Muscle of leg (tissue), 11 donors: ENCODE results near the gene MEIOB. TPM values are rescaled to one million over a fixed set of nuclear protein-coding genes. Genes with fewer than 3 reads are reported as not detected.
"Not testable (repeated sequence)": the region's sequence is repeated elsewhere in the genome, so short reads cannot be mapped to it uniquely, and the experiment has no call there.

Experiments
- DNase-seq: peaks from one replicate; pipeline ENCODE4 v3.0.0; 2013
- H3K27ac ChIP-seq: one replicate; pipeline ENCODE4 v1.5.1; 2013; ENCODE audit warnings: mild to moderate bottlenecking, low read length, control low read depth
- H3K27me3 ChIP-seq: one replicate; pipeline ENCODE4 v1.6.1; 2013; ENCODE audit warnings: low read length; ENCODE audit not compliant: control insufficient read depth, insufficient read depth
- H3K36me3 ChIP-seq: one replicate; pipeline ENCODE4 v1.6.1; 2013; ENCODE audit warnings: low read length; ENCODE audit not compliant: control insufficient read depth, insufficient read depth
- H3K4me1 ChIP-seq: one replicate; pipeline ENCODE4 v1.6.1; 2013; ENCODE audit warnings: low read length; ENCODE audit not compliant: control insufficient read depth, insufficient read depth
- H3K4me3 ChIP-seq: one replicate; pipeline ENCODE4 v1.5.1; 2013; ENCODE audit warnings: low read length, control low read depth
- H3K9me3 ChIP-seq: replicated peaks from 2 replicates; pipeline ENCODE4 v1.6.1; 2013; ENCODE audit warnings: low read depth, low read length; ENCODE audit not compliant: control insufficient read depth
- WGBS: methylation state at CpG from one replicate; pipeline ENCODE4 v1.1.5; 2013; ENCODE audit warnings: missing lambda C conversion rate; ENCODE audit not compliant: insufficient coverage; 5-methylcytosine and 5-hydroxymethylcytosine counted together
- polyA plus RNA-seq, 8 donors: library from polyadenylated mRNA; unstranded; fragments of 120-200 nt; gene quantifications; one replicate each; pipeline versions ENCODE4 v1.2.1 to v1.2.3, GENCODE V29; 2013; ENCODE audit warnings: inconsistent platforms in 1 of 8, low replicate concordance in 1 of 8; ENCODE audit not compliant: insufficient read length in 8 of 8, insufficient read depth in 1 of 8
- total RNA-seq: library from RNA; stranded (reverse); fragments of 120-200 nt; gene quantifications from one replicate; pipeline ENCODE4 v1.2.4, GENCODE V29; 2013

Gene MEIOB
- total and polyA plus RNA-seq, 9 donors = 0.22 to 0.87 (median 0.55) TPM; not detected in 2

DNA sequence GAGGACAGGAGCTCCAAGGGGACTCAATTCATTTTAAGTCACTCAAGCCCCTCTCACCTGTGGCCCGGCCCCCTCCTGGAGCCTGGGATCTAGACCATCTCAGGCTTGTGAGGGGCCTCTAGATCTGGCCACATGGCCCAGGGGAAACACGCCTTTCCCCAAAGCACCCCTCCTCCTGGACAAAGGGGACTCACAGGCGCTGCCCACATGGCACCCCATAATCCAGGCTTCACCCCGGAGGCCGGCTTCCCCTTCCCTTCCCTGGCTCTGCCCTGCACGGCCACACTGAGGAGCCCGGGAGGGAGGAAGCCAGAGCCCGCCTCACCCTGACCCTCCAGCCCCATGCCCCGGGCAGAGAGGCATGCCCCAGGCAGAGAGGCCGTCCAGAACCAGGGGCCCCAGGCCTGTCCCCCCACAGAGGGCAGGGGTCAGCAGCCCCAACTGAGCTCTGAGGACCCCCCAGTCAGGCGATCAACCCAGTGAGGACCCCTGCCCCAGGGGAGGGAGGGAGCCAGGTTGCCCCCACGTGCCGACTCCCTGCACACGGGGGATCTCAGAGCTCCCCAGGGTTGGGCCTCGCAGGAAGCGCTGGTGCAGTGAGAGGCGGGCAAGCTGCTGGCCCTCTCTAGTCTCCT is 35.4 kb upstream of the MEIOB start:
- 70% methylated on average over 7 of the region's 17 CpGs for WGBS
- Histone ChIP-seq H3K4me1 (peaks cover 4% of the 10 kb centered on the region), H3K36me3 (no peaks in the 10 kb centered on the region), H3K9me3 (no peaks in the 10 kb centered on the region), H3K27ac (no peak overlapping the region), H3K4me3 (no peak overlapping the region), H3K27me3 (peaks cover 55% of the 10 kb centered on the region)
- no peak for DNase-seq

DNA sequence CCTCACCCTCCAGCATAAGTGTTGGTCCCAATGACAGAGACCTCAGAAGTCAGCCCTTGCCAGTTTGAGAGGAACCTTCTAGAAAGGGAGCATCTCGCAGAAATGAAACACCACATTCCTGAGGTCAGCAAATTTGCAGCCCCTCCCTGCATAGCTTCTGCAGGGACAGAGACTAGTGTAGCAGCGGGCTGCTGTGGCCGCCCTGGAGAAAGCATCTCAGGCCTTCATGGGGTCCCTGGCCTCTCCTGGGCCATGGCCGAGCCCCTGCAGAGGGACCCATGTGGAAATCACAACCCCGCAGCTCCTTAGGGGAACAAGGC is 34.8 kb upstream of the MEIOB start:
- Histone ChIP-seq H3K36me3 (no peaks in the 10 kb centered on the region), H3K4me3 (no peak overlapping the region), H3K4me1 (peaks cover 4% of the 10 kb centered on the region), H3K27me3 (peaks cover 54% of the 10 kb centered on the region), H3K9me3 (no peaks in the 10 kb centered on the region), H3K27ac (no peak overlapping the region)
- no peak for DNase-seq
- 52% methylated on average over 3 of the region's 5 CpGs for WGBS

DNA sequence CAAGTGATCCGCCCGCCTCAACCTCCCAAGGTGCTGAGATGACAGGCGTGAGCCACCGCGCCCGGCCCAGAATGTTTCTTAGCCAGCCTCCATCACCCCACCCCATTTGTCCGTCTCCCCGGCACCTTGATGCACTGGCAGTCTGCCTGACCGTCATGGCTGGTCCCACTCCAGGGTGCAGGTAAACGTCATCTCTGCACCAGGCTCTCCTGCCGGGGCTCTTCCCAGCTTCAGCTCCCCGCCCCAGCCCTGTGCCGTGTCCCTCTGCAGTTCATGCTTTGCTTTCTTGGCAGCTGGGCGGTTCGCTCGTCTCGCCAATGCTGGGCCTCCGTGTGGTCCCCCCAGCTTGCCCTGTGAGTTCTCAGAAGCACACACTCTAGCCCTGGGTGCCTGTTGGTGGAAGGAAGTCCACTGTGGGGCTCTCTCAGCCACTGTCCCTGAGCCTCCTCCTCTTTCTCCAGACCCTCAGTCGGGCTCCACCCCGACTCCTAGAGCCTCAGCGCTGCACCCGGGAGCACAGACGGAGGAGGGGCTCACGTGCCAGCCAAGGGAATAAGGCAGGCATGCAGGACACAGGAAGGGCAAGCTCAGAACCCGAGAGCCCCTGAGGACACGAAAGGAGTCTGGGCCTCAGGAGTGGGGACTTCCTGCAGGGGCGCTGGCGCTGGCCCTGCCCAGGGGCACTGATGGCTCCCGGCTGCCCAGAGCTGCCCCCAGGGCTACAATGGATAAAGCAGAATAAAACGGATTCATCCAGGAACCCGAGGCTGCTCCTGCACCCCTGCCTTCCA is 34.3 kb upstream of the MEIOB start:
- Histone ChIP-seq H3K27me3 (peaks cover 54% of the 10 kb centered on the region), H3K4me1 (peaks cover 4% of the 10 kb centered on the region), H3K4me3 (no peak overlapping the region), H3K27ac (no peak overlapping the region), H3K36me3 (no peaks in the 10 kb centered on the region), H3K9me3 (no peaks in the 10 kb centered on the region)
- WGBS = 41% methylated on average over 25 of the region's 31 CpGs
- DNase-seq = no peak

DNA sequence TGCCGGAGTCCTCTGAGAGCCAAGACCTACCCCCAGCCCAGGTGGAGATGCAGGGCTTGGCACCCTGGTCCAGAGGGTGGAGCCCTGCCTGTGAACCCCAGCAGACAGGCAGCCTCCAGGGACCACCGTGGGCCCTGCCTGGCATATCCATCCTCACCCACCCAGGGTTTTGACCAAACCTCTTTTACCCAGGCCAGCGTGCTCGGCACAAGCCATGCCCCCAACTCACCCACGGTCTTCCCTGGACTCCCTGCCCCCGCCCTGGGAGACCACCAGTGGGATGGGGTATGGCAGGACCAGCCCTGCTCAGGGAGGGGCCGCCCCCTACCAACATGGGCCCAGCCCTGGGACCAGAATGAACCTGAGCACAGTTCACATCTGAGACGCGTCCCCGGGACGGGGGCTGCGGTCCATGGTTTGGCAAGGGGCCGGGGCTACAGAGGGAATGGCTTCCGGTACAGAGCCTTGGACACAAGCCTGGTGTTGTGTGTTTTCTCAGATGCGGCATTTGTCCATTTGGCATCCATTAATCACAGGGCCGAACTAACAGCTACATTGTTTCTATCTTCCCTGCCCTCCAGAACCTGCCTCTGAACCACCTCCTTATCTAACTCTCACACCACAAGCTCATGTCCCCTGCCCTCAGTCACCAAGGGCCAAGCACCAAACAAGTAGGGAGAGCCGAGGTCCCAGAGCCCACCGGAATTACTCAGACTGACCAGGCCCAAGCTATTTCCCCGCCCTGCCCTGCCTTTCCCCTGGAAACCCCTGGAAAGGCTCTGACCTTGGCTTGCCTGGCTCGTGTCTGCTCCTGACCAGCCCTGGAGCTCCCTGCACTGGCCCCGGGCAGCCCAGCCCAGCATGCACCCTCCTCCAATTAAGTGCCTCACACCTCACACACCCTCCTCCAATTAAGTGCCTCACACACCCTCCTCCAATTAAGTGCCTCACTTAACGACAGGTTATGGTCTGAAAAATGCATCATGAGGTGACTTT is 32.2 kb upstream of the MEIOB start:
- no peaks in the 10 kb centered on the region for H3K36me3 ChIP-seq
- DNase-seq = peak; percentile 26
- no peak overlapping the region for H3K4me3 ChIP-seq
- no peaks in the 10 kb centered on the region for H3K9me3 ChIP-seq
- H3K27me3 ChIP-seq = peaks cover 57% of the 10 kb centered on the region
- H3K4me1 ChIP-seq = peaks cover 3% of the 10 kb centered on the region
- 48% methylated on average over 15 of the region's 22 CpGs for WGBS
- no peak overlapping the region for H3K27ac ChIP-seq

DNA sequence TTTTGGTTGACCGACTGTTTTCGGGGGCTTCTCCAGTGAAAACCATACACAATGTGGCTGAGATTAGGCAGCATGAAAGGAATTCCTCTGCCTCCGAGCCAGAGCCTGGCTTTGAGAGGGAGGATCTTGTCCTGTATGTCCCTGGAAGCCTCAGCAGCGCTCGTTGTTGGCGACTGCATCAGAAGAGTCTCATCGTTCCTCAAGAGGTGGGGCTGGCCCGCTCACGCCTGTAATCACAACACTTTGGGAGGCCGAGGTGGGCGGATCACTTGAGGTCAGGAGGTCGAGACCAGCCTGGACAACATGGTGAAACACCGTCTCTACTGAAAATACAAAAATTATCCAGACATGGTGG is 31.2 kb upstream of the MEIOB start:
- peaks cover 52% of the 10 kb centered on the region for H3K27me3 ChIP-seq
- H3K4me3 ChIP-seq = no peak overlapping the region
- WGBS = 31% methylated on average over 13 of the region's 13 CpGs
- H3K4me1 ChIP-seq = peaks cover 2% of the 10 kb centered on the region
- DNase-seq = no peak
- no peak overlapping the region for H3K27ac ChIP-seq
- H3K36me3 ChIP-seq = no peaks in the 10 kb centered on the region
- H3K9me3 ChIP-seq = no peaks in the 10 kb centered on the region

DNA sequence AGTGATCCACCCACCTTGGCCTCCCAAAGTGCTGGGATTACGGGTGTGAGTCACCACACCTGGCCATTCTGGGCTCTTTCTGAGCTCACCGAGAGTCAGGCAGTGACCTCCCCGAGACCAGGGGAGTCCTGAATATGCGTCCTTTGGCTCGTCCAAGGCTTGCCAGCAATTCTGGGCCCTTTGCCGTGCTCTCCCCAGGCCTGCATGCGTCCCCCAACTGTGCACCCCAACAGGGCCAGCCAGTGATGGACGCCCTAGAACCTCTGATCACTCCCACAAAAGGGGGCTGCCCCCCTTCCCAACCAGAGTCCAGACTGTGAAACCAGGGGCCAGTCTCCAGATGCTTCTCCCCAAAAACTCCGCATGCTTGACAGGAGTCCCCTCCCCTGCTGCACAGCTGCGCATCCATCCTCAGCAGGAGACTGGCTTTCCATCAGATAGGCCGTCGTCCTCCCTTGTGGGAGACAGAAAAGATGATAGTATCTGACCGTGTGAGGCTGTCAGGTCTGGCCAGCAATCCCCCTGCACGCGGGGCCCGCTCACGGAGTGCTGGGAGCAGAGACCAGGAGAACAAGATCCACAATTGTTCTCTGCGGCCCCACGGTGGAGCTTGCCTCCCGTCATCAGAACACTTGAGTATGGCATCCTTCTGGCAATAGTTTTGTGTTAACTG is 30.7 kb upstream of the MEIOB start:
- peaks cover 49% of the 10 kb centered on the region for H3K27me3 ChIP-seq
- no peak for DNase-seq
- 66% methylated on average over 16 of the region's 20 CpGs for WGBS
- no peak overlapping the region for H3K4me3 ChIP-seq
- peaks cover 2% of the 10 kb centered on the region for H3K4me1 ChIP-seq
- no peak overlapping the region for H3K27ac ChIP-seq
- H3K9me3 ChIP-seq = no peaks in the 10 kb centered on the region
- no peaks in the 10 kb centered on the region for H3K36me3 ChIP-seq

DNA sequence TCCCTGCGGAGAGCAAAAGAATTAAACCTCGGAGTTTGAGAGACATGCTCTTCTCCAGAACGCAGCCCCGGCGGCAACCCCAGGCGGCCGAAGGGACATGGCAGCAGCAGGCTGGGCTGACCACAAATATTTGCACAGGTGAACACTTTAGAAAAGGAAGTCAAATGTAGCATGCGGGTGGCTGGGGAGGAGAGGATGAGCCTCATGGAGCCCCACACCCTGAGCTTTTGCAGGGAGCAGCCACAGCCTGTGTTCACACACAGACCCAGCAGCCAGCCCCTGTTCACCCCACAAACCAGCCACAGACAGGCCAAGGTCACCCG is 28.4 kb upstream of the MEIOB start:
- peaks cover 35% of the 10 kb centered on the region for H3K27me3 ChIP-seq
- H3K36me3 ChIP-seq = no peaks in the 10 kb centered on the region
- 84% methylated on average over 8 of the region's 9 CpGs for WGBS
- H3K9me3 ChIP-seq = no peaks in the 10 kb centered on the region
- H3K4me3 ChIP-seq = no peak overlapping the region
- peaks cover 2% of the 10 kb centered on the region for H3K4me1 ChIP-seq
- DNase-seq = no peak
- H3K27ac ChIP-seq = no peak overlapping the region

DNA sequence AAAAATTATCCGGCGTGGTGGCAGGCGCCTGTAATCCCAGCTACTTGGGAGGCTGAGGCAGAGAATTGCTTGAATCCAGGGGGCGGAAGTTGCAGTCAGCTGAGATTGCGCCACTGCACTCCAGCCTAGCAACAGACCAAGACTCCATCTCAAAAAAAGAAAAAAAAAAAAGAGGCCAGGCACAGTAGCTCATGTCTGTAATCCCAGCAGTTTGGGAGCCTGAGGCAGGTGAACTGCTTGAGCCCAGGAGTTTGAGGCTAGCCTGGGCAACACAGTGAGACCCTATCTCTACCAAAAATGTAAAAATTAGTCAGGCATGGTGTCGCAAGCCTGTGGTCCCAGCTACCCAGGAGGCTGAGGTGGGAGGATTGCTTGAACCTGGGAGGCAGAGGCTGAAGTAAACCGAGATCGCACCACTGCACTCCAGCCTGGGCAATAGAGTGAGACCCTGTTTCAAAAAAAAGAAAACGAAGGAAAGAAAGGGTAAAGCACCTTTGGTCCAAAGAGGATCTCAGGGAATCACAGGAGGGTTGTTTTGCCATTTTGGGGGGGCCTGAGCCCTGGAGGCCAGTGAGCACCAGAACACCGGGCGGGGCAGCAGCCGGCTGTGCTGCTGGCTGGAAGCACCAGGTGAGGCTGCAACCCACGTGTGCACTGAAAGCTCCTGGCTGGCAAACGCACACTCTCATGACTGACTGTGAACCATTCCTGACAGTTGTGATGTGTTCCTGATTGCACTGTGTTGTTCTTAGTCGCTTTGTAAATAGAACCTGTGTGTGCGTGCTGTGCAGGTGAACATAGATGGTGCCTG is 27.9 kb upstream of the MEIOB start:
- Histone ChIP-seq H3K36me3 (no peaks in the 10 kb centered on the region), H3K4me3 (no peak overlapping the region), H3K4me1 (peaks cover 2% of the 10 kb centered on the region), H3K27me3 (peaks cover 32% of the 10 kb centered on the region), H3K9me3 (no peaks in the 10 kb centered on the region), H3K27ac (no peak overlapping the region)
- WGBS = 78% methylated on average over 10 of the region's 16 CpGs
- no peak for DNase-seq

DNA sequence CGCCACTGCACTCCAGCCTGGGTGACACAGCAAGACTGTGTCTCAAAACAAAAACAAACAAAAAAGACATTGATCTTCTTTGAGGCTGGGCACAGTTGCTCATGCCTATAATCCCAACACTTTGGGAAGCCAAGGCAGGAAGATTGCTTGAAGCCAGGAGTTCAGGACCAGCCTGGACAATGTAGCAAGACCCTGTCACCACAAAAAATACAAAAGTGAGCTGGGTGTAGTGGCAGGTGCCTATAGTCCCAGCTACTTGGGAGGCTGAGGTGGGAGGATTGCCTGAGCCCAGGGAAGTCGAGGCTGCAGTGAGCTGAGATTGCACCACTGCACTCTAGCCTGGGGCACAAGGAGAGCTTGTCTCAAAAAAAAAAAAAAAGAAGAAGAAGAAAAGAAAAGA is 25.7 kb upstream of the MEIOB start:
- H3K4me3 ChIP-seq, H3K27ac ChIP-seq, H3K9me3 ChIP-seq, H3K36me3 ChIP-seq, H3K4me1 ChIP-seq, DNase-seq: not testable (repeated sequence)
- H3K27me3 ChIP-seq = peaks cover 24% of the 10 kb centered on the region
- 78% methylated on average over 2 of the region's 2 CpGs for WGBS
